Inflammatory macrophage (primary cell): Measurements from ENCODE around the gene MAN1A1.
"Not testable (repeated sequence)": the region's sequence is repeated elsewhere in the genome, so short reads cannot be mapped to it uniquely, and the experiment has no call there.

Experiments
- DNase-seq, 2 donors: peaks; one replicate each; pipeline ENCODE4 v3.0.0-alpha.2; 2020 to 2022

MAN1A1 gene

DNA sequence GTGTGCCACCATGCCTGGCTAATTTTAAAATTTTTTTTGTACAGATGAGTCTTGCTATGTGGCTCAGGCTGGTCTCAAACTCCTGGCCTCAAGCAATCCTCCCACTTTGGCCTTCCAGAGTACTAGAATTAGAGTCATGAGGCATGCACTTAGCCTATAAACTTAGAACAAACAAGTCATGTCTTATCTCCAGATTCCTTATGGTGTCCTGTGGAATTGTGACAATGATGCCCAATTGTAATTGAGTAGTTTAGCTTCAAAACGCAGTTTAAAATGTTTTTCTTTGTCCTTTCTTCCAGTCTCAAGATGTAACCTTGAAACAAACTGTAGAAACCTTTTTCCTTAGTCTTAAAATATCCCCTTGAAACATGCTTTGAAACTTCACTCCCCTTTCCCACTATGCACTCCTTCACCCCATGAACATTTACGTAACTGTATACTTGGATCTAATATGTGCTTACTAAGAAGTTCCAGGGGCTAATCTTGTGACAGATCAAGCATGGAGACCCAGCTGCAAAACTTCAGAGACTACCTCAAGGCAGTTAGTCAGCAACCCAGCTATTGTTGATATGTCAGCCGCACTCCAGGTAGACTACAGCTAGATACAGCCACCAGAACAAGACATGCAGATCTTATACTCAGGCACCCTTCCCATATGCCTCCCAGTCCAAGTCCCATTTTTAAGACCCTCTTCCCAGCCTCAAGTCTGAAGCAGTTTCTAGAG is 46.2 kb downstream of the MAN1A1 start:
- DNase-seq, result no peak

DNA sequence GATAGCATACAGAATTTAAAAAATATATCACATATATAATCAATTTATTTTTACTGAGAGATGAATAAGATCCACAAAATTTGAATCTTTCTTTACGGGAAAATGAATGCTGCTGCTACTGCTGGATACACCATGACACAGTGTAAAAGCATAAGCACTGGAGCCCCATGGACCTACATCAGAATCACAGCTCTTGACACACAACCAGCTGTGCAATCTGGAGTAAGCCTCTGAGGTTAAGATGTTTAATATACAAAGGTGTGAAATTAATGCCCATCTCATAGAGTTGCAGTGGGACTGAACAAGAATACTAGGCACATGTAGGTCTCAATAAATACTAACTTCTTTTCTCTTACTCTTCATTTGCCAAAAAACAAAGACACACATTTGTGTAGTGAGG is 48.1 kb downstream of the MAN1A1 start:
- no peak for DNase-seq

DNA sequence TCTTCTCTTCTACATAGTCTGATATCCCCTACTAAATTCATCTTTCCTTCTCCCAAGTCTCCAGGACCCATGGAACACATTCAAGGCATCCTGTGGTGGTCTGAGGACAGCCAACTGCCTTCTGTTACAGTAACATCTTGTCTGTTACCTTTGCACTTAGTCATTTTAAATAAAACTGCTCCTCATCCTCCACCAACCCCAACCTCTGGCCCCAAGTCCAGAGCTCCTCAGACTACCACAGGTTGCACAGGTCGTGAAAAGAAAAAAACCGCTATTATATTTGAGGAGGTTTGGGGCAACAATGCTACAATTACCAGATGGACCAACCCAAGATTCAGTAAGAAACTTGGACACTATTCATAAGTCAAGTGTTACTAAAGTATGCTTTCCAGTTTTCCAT is 49.9 kb downstream of the MAN1A1 start:
- DNase-seq, result no peak

DNA sequence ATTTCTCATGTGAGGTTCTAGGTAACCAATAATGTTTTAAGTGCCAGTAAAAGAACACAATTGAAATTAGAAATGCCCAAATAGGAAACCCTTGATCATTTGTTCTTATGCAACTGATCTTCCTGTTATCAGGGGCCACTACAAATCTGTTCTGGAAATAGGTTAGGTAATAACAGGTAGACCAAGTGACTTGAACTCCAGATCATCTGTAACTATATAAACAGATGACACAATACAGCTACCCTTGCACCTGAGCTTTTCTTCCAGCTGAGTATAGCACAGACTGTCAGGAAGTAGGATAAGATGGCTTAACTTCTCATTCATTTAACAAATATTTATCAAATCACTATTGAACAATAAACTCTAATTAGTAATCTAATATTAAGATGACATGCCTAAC is 52.5 kb downstream of the MAN1A1 start:
- DNase-seq, result no peak

DNA sequence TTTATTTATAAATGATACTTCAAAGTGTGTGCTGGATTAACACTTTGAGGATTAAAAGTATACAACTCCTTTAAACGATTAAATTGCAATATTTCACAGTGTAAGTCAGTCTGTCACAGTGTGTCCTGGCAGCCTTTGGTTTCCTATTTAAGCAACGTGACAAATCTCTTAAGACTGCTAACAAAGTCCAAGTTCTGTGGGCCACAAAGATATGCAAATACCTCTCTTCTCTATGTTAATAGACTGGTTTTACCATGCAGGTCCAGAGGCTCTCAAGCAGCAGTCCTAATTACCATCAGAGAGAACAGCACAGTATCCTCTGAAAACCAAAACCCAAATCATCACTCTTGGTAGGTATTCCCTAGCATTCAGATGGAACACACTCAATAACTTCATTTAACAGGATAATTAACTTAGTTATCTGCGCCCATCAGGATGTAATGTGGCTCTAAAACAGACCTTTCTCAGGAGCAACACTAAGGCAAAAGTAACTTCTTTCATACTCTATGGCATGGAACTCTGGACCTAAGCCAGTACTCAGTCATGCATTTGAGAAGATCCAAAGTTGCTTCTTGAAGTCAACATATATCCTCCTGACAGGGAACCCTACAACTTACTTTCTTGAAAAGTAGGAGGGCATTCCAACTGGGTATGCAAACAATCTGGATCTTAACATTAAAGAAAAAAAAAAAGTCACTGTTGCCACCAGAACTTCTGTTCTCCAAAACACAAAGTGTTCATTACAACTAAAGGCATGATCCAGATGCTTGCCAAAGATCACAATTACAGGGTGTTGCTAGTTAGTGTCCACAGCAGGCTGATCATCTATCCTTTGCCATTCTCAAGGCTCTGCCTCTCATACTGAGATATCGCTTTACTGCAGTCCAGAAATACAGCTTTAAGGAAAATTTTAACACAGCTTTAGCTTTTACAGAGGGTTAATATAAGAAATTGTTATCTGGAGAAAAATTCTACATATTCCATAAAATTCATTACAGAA is 53.2 kb downstream of the MAN1A1 start:
- no peak for DNase-seq

DNA sequence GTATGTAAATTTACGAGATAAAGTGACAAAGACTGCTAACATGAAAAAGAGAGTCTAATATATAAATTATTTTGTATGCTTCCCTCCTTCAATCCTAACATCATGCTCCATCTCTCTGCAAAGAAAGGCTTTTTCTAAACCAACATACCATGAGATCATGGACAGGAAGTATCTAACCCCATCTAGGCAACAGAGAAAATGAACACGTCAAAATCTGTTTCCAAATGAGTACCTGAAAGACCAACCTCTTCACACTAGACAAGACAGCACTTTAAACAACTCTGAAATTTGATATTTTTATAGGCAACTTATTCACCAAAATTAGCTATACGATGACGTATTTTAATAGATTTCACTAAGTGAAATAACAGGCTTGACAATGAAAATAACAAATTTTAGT is 54.6 kb downstream of the MAN1A1 start:
- no peak for DNase-seq

DNA sequence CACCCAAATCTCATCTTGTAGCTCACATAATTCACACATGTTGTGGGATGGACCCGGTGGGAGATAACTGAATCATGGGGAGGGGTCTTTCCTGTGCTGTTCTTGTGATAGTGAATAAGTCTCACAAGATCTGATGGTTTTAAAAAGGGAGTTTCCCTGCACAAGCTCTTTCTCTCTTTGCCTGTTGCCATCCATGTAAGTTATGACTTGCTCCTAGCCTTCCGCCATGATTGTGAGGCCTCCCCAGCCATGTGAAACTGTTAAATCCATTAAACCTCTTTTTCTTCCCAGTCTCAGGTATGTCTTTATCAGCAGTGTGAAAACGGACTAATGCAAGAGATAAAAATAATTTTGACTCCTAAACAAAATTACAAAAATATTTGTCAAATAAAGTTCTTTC is 58.5 kb downstream of the MAN1A1 start:
- not testable (repeated sequence) for DNase-seq

DNA sequence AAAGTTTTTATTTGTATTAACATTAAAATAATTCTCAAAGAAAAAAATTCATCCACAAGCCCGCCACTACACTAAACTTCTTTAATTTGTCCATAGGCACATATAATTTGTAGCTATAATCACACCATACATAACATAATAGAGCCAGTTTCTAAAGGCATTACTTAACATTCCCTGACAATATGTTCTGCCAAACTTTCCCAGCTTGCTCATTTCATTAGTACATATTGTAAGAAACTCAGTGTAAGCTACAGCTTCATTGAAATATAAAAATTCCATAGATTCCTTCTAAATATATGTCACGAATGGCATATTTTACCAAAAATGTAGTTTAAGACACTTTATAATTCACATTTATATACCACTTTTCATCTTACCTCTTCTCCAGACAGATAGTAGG is 59.3 kb downstream of the MAN1A1 start:
- no peak for DNase-seq

DNA sequence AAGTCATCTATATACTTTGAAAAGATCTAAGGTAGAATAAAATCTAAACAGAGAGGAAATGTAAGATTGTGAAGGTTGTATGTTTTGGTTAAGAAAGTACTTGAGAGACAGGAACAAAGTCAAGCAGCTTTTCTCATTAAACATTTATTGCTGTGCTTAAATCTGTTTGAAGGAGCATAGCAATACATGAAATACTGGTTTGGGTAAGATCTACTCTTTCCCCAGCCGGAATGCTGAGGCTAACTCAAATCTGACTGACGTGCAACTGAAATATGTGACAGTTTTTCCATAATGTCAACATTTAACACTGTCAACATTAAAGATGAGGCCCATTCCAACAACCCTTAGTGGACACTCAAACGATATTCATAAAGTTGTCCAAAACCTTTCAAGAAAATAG is 59.9 kb downstream of the MAN1A1 start:
- DNase-seq, result no peak

DNA sequence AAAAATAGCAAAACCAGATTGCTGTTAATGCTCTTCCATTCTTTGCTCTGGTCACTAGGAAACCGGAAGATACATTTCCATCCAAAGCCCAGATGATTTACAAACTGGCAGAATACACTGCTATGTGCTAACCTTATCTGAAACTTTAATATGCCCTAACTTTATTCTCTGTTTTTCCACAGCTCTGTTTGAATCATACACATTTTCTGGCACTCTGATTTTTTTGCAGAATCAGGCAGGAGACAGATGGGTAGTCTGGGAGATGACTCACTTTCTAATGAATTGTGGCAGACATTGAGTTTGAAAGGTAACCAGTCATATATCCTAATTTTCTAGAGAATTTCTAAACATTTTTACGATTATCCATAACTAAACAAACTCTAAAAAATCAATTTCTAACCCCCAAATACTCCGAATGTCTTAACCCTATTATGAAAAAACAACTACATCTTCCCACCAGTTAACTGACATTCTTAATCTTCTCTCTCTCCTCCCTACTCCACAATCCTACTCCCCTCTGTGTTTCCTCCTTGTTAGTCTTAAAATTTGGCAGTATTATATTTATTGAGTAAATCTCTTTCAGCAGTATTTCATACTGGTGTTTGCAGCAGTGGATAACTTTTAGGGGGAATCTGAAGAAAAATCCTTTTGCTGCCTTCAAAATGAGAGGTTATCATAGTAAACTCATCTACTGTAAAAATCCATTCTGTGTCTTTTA is 63.5 kb downstream of the MAN1A1 start:
- DNase-seq, result no peak

DNA sequence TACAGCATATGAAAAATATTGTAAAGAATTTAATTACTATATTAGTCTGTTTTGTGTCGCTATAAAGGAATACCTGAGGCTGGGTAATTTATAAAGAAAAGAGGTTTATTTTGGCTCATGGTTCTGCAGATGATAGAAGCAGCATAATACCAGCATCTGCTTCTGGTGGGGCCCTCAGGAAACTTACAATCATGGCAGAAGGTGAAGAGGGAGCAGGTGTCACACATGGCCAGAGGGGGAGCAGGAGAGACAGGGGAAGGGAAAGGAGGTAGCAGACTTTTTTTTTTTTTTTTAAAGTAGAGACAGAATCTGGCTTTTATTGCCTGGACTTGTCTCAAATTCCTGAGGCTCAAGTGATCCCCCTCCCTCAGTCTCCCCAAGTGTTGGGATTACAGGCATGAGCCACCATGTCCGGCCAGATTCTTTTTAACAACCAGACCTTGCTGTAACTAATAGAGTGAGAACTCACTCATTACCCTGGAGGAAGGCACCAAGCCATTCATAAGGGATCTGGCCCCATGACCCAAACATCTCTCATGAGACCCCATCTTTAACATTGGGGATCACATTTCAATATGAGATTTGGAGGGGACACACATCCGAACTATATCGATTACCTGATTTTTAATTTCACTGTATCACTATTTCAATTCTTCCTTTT is 64.6 kb downstream of the MAN1A1 start:
- no peak for DNase-seq

DNA sequence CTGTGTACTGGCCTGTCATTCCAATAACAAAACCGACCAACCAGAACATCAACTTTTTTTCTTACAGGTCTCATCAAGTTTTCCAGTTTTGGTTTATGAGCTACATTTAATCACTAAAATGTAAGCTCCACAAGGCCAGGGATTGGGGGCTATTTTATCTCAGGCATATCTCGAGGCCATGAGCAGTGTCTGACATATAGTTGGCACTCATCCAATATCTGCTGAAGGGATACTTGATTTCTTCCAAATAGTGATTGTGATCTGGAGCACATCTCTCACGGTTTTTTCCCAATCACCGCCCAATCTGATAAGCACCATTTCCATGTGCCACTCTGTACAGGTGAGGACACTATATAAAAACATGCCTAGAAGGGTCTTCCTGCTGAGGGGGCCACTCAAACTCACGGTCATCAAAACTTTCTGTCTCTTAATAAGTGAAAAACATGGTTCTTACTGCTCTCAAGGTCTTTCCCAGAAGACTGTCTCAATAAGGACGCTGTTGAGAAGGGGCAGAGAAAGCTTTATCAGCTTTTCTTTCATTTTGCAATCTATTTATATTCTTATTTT is 65.5 kb downstream of the MAN1A1 start:
- DNase-seq, result no peak

DNA sequence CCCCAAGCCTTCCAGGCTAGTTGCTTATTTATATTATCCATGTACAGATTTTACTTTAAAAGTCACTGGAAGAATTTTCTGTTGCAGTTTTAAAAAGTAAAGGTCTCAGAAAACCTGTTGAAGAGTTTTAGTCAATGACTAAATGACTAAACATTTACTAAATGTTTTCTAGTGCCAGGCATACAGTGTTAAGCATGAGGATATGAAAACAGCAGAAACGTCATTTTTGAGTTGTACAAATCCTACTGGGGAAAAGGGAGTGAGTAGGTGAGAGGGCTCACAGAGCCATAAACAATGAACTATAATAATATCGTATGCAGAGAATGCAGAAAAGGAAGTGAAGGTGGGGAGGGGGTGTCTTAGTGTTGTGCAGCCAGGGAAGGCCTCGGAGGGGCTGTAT is 66.3 kb downstream of the MAN1A1 start:
- DNase-seq, result no peak

DNA sequence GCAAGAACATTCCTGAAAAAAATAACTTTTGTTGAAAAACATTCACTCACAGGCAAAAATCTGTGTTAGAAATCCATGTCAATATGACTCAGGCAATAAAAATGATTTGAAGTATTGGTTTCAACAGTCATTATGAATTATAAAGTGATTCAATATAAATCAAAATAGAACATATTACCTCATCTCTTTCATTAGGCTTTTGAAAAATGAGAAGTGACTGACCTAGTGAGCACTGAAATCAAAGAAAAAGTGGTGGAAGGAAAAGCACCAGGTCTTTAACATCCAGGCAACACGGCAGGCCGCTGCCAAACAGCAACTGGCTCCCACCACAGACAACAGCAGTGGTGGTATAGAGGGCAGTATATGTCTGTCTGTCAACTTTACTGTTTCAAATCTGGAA is 68.9 kb downstream of the MAN1A1 start:
- no peak for DNase-seq

DNA sequence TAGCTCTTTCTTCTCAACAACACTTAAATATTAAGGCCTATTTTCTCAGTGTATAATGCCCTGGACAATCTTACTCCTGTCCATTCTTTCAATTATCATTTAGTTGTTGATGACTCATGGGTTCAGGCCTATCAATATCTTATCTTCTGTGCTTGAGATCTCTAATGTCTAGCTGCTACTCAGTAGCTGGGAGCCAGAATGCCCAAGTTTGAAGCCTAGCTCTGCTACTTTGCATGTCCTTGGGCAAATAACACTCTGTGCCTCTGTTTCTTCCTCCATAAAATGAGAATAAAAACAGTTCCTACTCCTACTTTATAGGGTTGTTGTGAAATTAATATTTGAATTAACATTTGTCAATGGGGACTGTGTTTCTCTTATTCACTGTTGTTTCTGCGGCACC is 69.5 kb downstream of the MAN1A1 start:
- DNase-seq, result no peak

DNA sequence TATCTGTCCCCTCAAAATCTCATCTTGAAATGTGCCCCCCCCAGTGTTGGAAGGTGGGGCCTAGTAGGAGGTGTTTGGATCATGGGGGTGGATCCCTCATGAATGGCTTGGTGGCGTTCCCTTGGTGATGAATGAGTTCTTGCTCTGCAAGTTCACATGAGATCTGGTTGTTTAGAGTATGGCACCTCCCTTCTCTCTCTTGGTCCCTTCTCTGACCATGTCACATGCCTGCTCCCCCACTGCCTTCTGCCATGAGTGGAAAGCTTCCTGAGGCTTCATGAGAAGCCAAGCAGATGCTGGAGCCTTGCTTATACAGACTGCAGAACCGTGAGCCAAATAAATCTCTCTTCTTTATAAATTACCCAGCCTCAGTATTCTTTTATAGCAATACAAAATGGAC is 70.9 kb downstream of the MAN1A1 start:
- no peak for DNase-seq

DNA sequence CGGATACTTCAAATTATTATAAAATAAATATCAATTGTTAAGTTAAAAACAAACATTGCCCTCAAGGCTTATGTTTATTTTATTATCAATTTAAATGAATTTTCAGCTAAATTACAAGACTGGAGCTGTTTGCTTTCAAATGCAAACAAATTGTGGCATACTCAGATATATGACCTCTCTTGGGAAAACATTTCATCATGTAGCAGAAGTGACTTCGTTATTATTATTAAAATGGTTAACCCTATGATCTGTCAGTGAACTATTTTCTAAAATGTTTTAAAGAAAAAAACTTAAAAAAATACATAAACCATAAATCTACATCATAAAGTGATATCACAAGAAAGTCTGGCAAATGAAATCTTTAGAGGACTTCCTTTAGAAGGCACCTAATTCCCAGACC is 72.5 kb downstream of the MAN1A1 start:
- no peak for DNase-seq

DNA sequence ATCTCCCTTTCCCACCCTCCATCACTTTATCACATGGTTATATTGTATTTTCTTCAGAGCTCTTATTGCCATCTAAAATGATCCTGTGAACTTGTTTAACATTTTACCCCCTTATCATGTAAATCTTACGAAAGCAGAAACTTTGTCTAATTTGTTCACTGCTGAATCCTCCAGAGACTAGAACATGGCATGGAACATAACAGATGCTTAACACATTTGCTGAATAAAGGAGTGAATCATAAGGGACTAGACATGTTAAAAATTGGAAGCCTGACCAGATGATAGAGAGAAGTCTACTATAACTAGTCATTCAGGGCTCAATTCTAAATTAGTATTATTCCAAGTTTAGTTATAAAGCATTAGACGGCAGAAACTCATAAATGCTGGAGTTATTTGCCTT is 73.3 kb downstream of the MAN1A1 start:
- DNase-seq, result no peak

DNA sequence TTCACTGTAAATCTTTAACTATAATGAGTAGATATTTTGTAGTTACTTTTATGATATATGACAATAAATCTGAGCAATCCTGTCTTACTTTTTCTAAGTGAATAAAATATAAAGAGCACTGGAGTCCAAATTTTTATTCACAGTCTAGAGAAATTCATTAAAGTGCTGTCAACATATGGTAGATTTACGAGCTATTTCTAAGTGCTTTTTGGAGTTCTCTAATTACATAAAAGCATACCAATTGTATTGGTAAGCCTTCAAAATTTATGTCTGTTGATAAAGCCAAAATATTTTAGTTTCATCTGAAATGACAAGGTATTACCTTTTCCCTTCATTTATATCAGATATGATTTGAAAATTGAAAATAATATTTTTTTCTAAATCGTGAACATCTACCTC is 75.4 kb downstream of the MAN1A1 start:
- DNase-seq, result no peak

DNA sequence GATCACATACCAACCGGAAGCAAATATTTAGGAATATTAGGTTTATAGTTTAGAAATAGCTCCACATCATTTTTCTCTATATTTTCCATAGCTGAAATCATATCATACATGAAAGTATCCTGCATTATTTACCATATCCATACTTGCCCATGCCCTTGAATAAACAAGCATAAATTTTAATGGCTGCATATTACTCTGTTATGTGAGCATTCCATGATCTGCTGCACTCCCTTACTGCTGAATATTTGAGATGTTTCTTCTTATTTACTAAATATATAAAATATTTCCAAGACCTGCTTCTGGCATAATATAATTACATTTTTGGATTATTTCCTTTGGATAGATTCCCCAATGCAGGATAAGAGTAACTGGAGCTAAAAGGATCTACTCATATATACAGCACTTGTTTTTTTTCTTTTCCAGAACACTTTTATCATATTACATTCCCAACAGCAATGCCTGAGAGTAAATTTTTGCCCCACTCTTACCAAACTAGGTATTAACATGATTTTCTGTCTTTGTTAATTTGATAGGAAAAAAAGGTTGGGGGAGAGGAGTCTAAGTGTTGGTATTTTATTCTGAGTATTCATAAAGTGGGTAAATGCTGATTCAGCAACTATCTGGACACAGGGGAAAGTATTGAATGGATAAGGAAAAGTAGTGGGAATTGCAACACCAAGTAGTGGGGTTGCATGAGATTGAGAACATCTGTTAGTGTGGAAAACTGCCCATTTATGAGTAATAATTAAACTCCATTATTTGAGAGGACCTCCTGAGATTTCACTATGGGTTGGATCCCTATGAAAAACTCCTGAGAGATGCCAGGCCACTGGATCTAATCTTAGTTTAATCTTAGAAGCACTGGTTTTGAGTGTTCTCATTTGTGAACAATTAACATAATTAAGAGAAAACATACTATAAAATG is 76.0 kb downstream of the MAN1A1 start:
- DNase-seq, result no peak

DNA sequence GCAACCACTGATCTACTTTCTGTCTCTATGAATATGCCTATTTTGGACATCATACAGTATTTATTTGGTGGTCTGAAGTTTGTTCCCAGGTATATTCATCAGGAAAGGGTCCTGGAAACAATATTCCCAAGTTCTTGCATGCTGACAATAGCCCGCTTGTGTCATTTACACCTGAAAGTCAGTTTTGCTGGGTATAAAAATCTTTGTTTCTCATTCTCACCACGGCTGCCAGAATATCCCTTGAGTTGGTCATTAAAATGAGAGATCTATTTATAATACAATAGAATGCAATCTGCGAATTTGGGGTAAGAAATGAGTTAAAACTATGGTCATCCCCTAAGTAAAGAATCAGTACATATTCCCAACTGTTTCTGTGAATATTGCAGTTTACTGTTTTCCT is 79.0 kb downstream of the MAN1A1 start:
- no peak for DNase-seq
